SK-N-SH treated with all-trans-retinoic acid at 6 μM for 48 hours (cell line): ENCODE data around the gene TTC16.

Experiments
- ATAC-seq: fragments of 200-7000 bp; cut with Tn5 transposase; 3 replicates; pipeline ENCODE4 v1.9.1; 2020; ENCODE audit warnings: mild to moderate bottlenecking, moderate library complexity
- ARNTL ChIP-seq: fragments of 450-650 bp; formaldehyde crosslinking; IDR thresholded peaks from 2 replicates; pipeline ENCODE4 v1.5.0; 2020; ENCODE audit warnings: low read depth, mild to moderate bottlenecking, moderate library complexity, borderline replicate concordance
- BACH2 ChIP-seq: fragments of 250-450 bp; sonication (Bioruptor Pico); IDR thresholded peaks from 2 replicates; pipeline ENCODE4 v1.9.0; 2021; ENCODE audit warnings: mild to moderate bottlenecking, borderline replicate concordance
- CSDC2 ChIP-seq: fragments of 250-450 bp; sonication (Bioruptor Pico); IDR thresholded peaks from 2 replicates; pipeline ENCODE4 v1.5.0; 2020; ENCODE audit warnings: mild to moderate bottlenecking, moderate library complexity
- ESRRG ChIP-seq: fragments of 250-450 bp; sonication (Bioruptor Pico); IDR thresholded peaks from 2 replicates; pipeline ENCODE4 v1.6.1; 2021; ENCODE audit warnings: mild to moderate bottlenecking
- GLIS3 ChIP-seq: fragments of 250-450 bp; sonication (Bioruptor Pico); IDR thresholded peaks from 2 replicates; pipeline ENCODE4 v1.5.0; 2020; ENCODE audit warnings: mild to moderate bottlenecking, moderate library complexity
- OSR1 ChIP-seq: fragments of 250-450 bp; sonication (Bioruptor Pico); IDR thresholded peaks from 2 replicates; pipeline ENCODE4 v1.8.0; 2022; ENCODE audit warnings: moderate library complexity, mild to moderate bottlenecking, inconsistent platforms
- PPARA ChIP-seq: fragments of 250-450 bp; sonication (Bioruptor Pico); IDR thresholded peaks from 2 replicates; pipeline ENCODE4 v1.5.0; 2020; ENCODE audit warnings: mild to moderate bottlenecking, borderline replicate concordance
- RARB ChIP-seq: fragments of 250-450 bp; sonication (Bioruptor Pico); IDR thresholded peaks from 2 replicates; pipeline ENCODE4 v1.8.0; 2021; ENCODE audit warnings: mild to moderate bottlenecking, moderate library complexity
- SNAI2 ChIP-seq: fragments of 250-450 bp; sonication (Bioruptor Pico); IDR thresholded peaks from 2 replicates; pipeline ENCODE4 v1.5.0; 2020; ENCODE audit warnings: mild to moderate bottlenecking, moderate library complexity
- TCF4 ChIP-seq: fragments of 250-450 bp; sonication (Bioruptor Pico); IDR thresholded peaks from 2 replicates; pipeline ENCODE4 v1.8.0; 2021; ENCODE audit warnings: mild to moderate bottlenecking, moderate library complexity, borderline replicate concordance
- TOX ChIP-seq: fragments of 250-450 bp; sonication (Bioruptor Pico); IDR thresholded peaks from 2 replicates; pipeline ENCODE4 v1.8.0; 2021; ENCODE audit warnings: mild to moderate bottlenecking, moderate library complexity, borderline replicate concordance
- ZC3H10 ChIP-seq: fragments of 250-450 bp; sonication (Bioruptor Pico); IDR thresholded peaks from 2 replicates; pipeline ENCODE4 v1.5.1; 2021; ENCODE audit warnings: mild to moderate bottlenecking, moderate library complexity
- ZFP3 ChIP-seq: fragments of 250-450 bp; sonication (Bioruptor Pico); IDR thresholded peaks from 2 replicates; pipeline ENCODE4 v1.5.0; 2020; ENCODE audit warnings: mild to moderate bottlenecking, moderate library complexity
- ZFP30 ChIP-seq: fragments of 450-650 bp; formaldehyde crosslinking; IDR thresholded peaks from 2 replicates; pipeline ENCODE4 v1.5.0; 2022; ENCODE audit warnings: mild to moderate bottlenecking, moderate library complexity
- ZNF70 ChIP-seq: fragments of 450-650 bp; formaldehyde crosslinking; IDR thresholded peaks from 2 replicates; pipeline ENCODE4 v1.5.0; 2020; ENCODE audit warnings: mild to moderate bottlenecking, moderate library complexity
- ZNF8 ChIP-seq: fragments of 450-650 bp; formaldehyde crosslinking; IDR thresholded peaks from 2 replicates; pipeline ENCODE4 v1.5.0; 2020; ENCODE audit warnings: mild to moderate bottlenecking, moderate library complexity
- TF ChIP-seq, protein P1 (sequence below): fragments of 250-450 bp; sonication (Bioruptor Pico); IDR thresholded peaks from 2 replicates; pipeline ENCODE4 v1.5.0; 2020; ENCODE audit warnings: mild to moderate bottlenecking, moderate library complexity
- TF ChIP-seq, protein P2 (sequence below): fragments of 250-450 bp; sonication (Bioruptor Pico); IDR thresholded peaks from 2 replicates; pipeline ENCODE4 v1.8.0; 2021; ENCODE audit warnings: low read depth, mild to moderate bottlenecking, moderate library complexity, borderline replicate concordance
- TF ChIP-seq, protein P3 (sequence below): fragments of 250-450 bp; sonication (Bioruptor Pico); IDR thresholded peaks from 2 replicates; pipeline ENCODE4 v1.5.1; 2020; ENCODE audit warnings: low read depth, mild to moderate bottlenecking, moderate library complexity
- TF ChIP-seq, protein P4 (sequence below): fragments of 250-450 bp; sonication (Bioruptor Pico); IDR thresholded peaks from 2 replicates; pipeline ENCODE4 v1.8.0; 2020; ENCODE audit warnings: mild to moderate bottlenecking, moderate library complexity, borderline replicate concordance

Gene TTC16

DNA sequence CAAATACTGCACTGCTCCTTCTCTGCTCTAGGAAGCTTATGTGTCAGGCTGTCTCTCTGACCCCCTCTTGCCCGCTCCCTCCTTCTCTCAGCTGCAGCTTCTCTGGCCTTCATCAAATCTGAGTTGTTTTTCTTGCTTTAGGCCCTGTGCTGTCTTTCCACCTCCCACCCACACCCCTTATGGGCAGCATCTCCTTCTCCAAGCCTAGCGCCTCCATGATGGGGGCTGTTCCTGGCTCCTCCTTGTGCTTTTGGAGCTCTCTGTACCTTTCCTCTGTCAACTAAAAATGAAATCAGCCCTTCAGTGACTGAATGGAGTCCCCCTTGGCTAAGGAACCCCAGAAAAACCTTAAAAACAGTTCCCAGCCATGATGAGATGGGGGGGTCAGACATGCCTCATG is 15.7 kb upstream of the TTC16 start:
- no peak for TF ChIP-seq ZNF8
- TF ChIP-seq RARB (CRISPR knock-in tag) = no peak
- TF ChIP-seq, protein P1, sequence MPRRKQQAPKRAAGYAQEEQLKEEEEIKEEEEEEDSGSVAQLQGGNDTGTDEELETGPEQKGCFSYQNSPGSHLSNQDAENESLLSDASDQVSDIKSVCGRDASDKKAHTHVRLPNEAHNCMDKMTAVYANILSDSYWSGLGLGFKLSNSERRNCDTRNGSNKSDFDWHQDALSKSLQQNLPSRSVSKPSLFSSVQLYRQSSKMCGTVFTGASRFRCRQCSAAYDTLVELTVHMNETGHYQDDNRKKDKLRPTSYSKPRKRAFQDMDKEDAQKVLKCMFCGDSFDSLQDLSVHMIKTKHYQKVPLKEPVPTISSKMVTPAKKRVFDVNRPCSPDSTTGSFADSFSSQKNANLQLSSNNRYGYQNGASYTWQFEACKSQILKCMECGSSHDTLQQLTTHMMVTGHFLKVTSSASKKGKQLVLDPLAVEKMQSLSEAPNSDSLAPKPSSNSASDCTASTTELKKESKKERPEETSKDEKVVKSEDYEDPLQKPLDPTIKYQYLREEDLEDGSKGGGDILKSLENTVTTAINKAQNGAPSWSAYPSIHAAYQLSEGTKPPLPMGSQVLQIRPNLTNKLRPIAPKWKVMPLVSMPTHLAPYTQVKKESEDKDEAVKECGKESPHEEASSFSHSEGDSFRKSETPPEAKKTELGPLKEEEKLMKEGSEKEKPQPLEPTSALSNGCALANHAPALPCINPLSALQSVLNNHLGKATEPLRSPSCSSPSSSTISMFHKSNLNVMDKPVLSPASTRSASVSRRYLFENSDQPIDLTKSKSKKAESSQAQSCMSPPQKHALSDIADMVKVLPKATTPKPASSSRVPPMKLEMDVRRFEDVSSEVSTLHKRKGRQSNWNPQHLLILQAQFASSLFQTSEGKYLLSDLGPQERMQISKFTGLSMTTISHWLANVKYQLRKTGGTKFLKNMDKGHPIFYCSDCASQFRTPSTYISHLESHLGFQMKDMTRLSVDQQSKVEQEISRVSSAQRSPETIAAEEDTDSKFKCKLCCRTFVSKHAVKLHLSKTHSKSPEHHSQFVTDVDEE = no peak
- no peak for TF ChIP-seq CSDC2 (CRISPR knock-in tag)
- TF ChIP-seq ARNTL (CRISPR knock-in tag) = no peak
- TF ChIP-seq OSR1 (CRISPR knock-in tag) = no peak
- no peak for TF ChIP-seq TOX (CRISPR knock-in tag)
- TF ChIP-seq TCF4 (CRISPR knock-in tag) = no peak
- no peak for TF ChIP-seq BACH2 (CRISPR knock-in tag)
- TF ChIP-seq, protein P2, sequence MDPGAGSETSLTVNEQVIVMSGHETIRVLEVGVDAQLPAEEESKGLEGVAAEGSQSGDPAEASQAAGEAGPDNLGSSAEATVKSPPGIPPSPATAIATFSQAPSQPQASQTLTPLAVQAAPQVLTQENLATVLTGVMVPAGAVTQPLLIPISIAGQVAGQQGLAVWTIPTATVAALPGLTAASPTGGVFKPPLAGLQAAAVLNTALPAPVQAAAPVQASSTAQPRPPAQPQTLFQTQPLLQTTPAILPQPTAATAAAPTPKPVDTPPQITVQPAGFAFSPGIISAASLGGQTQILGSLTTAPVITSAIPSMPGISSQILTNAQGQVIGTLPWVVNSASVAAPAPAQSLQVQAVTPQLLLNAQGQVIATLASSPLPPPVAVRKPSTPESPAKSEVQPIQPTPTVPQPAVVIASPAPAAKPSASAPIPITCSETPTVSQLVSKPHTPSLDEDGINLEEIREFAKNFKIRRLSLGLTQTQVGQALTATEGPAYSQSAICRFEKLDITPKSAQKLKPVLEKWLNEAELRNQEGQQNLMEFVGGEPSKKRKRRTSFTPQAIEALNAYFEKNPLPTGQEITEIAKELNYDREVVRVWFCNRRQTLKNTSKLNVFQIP (CRISPR knock-in tag) = no peak
- TF ChIP-seq, protein P3, sequence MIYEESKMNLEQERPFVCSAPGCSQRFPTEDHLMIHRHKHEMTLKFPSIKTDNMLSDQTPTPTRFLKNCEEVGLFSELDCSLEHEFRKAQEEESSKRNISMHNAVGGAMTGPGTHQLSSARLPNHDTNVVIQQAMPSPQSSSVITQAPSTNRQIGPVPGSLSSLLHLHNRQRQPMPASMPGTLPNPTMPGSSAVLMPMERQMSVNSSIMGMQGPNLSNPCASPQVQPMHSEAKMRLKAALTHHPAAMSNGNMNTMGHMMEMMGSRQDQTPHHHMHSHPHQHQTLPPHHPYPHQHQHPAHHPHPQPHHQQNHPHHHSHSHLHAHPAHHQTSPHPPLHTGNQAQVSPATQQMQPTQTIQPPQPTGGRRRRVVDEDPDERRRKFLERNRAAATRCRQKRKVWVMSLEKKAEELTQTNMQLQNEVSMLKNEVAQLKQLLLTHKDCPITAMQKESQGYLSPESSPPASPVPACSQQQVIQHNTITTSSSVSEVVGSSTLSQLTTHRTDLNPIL = no peak
- no peak for TF ChIP-seq ZFP30
- no peak for TF ChIP-seq ESRRG (CRISPR knock-in tag)
- no peak for TF ChIP-seq ZC3H10
- TF ChIP-seq, protein P4, sequence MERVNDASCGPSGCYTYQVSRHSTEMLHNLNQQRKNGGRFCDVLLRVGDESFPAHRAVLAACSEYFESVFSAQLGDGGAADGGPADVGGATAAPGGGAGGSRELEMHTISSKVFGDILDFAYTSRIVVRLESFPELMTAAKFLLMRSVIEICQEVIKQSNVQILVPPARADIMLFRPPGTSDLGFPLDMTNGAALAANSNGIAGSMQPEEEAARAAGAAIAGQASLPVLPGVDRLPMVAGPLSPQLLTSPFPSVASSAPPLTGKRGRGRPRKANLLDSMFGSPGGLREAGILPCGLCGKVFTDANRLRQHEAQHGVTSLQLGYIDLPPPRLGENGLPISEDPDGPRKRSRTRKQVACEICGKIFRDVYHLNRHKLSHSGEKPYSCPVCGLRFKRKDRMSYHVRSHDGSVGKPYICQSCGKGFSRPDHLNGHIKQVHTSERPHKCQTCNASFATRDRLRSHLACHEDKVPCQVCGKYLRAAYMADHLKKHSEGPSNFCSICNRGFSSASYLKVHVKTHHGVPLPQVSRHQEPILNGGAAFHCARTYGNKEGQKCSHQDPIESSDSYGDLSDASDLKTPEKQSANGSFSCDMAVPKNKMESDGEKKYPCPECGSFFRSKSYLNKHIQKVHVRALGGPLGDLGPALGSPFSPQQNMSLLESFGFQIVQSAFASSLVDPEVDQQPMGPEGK = no peak
- no peak for TF ChIP-seq SNAI2
- no peak for TF ChIP-seq PPARA (CRISPR knock-in tag)
- no peak for TF ChIP-seq ZNF70 (CRISPR knock-in tag)
- no peak for ATAC-seq

DNA sequence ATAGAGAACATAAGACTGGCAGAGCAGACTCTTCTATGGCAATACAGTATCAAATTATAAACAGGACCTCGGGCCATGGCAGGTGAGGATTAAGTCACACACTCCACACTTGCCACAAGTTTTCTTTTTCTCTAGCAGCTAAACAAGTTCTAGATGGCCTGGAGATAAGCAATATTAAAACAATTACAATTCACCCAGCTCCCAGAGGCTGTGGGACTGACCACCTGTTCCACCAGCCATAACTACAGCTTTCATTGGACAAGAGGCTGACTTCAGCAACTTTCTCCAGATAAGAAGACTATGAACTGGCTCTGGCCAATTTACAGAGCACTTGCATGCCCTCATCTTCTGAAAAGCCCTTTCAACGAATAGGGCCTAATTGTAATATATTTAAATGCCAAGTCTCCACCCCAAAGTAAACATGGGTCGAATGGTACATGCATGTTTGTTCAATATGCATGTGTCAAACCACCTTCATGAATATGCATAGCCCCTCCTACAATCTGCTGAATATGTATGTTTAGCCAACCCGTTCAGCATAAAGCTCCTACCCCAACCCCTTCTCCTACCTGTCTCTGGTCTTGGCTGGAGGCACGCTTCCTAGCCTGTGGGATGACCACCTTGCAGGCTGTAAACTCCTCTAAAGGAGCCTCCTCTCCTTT is 15.2 kb upstream of the TTC16 start:
- no peak for TF ChIP-seq ZFP3 (CRISPR knock-in tag)
- no peak for TF ChIP-seq GLIS3 (CRISPR knock-in tag)
- TF ChIP-seq, protein P4 = no peak
- no peak for TF ChIP-seq RARB (CRISPR knock-in tag)
- no peak for TF ChIP-seq BACH2 (CRISPR knock-in tag)
- no peak for TF ChIP-seq ZFP30
- no peak for TF ChIP-seq ZNF8
- TF ChIP-seq, protein P3 = no peak
- TF ChIP-seq ZC3H10 = no peak
- TF ChIP-seq, all 23 proteins: peak for 0
- ATAC-seq = no peak
